ENCODE results near the gene TRIM29. TPM values are rescaled to one million over a fixed set of nuclear protein-coding genes. Genes with fewer than 3 reads are reported as not detected.

The TRIM29 gene
- total and polyA plus RNA-seq, 7 donors, result 0.33 to 8.5 (median 6.0) TPM

- no peaks in the 10 kb centered on the region for H3K36me3 ChIP-seq
- H3K27me3 ChIP-seq, result no peaks in the 10 kb centered on the region
- H3K4me3 ChIP-seq, result no peak overlapping the region
- no peak overlapping the region for H3K27ac ChIP-seq
- intact Hi-C loops (cut with DNase I), result no loop called here
- H3K9me3 ChIP-seq, result no peaks in the 10 kb centered on the region
- TF ChIP-seq CTCF (IDR thresholded peaks at IDR 0.05), result no peak
- no peak for DNase-seq
- WGBS, 2 donors, result 84 to 90% methylated on average over 4 of the region's 4 CpGs
- no peaks in the 10 kb centered on the region for H3K4me1 ChIP-seq
These were observed 18.8 kb downstream of the TRIM29 start for GRCh38 chr11:120119121-120119520.

GRCh38 chr11:120117991-120118390 is 19.9 kb downstream of the TRIM29 start:
- WGBS, 2 donors, result 63 to 73% methylated on average over 9 of the region's 9 CpGs
- Histone ChIP-seq H3K27ac (no peak overlapping the region), H3K4me3 (no peak overlapping the region), H3K4me1 (no peaks in the 10 kb centered on the region), H3K36me3 (no peaks in the 10 kb centered on the region), H3K27me3 (no peaks in the 10 kb centered on the region), H3K9me3 (no peaks in the 10 kb centered on the region)
- intact Hi-C loops (cut with DNase I), result no loop called here
- no peak for DNase-seq
- TF ChIP-seq CTCF (IDR thresholded peaks at IDR 0.05) (no peak), POLR2AphosphoS5 (IDR thresholded peaks at IDR 0.05) (no peak), EP300 (IDR thresholded peaks at IDR 0.05) (no peak)

GRCh38 chr11:120116966-120117365 is 20.9 kb downstream of the TRIM29 start:
- DNase-seq, result no peak
- intact Hi-C loops (cut with DNase I), result no loop called here
- Histone ChIP-seq H3K4me1 (no peaks in the 10 kb centered on the region), H3K4me3 (no peak overlapping the region), H3K27ac (no peak overlapping the region), H3K36me3 (no peaks in the 10 kb centered on the region), H3K9me3 (no peaks in the 10 kb centered on the region), H3K27me3 (no peaks in the 10 kb centered on the region)
- TF ChIP-seq POLR2A (IDR thresholded peaks at IDR 0.05), result no peak
- 84 to 89% methylated on average over 7 of the region's 7 CpGs for WGBS, 2 donors

DNA sequence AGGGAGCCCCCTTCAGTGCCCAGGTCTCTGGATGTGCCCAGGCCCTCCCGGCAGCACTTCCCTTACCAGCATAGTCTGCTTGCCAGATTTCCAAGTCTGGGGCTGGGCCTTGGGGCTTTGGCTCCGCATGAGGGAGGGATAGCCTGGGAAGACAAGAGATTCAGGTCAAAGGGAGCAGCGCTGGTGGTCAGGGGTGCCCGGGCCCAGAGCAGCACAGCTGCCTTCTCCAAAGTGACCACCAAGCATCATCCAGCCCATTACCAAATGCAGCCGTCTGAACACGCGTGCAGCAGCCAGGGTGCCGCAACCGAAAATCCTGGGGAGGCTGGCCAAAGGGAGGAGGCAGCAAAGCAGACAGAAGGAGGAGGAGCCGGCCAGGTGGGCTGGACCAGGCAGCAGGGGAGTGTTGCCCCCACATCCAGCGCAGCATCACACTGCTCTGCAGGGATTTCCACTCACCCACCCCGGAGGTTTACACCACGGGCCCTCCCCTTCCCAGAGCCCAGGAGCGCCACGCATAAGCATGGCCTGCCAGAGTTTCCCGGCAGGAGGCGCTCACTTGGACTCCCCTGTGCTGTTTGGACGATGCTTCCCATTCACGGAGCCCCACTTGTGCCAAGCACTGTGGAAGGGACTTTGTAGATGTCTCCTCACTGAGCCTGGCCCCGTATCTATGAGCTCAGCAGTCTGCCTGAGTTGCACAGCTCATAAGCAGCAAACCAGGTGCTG is 22.5 kb downstream of the TRIM29 start:
- Histone ChIP-seq H3K36me3 (no peaks in the 10 kb centered on the region), H3K9me3 (no peaks in the 10 kb centered on the region), H3K27me3 (no peaks in the 10 kb centered on the region), H3K4me3 (no peak overlapping the region), H3K27ac (no peak overlapping the region), H3K4me1 (no peaks in the 10 kb centered on the region)
- intact Hi-C loops (cut with DNase I), result no loop called here
- WGBS, 2 donors, result 72 to 85% methylated on average over 20 of the region's 20 CpGs
- no peak for DNase-seq
- TF ChIP-seq EP300 (IDR thresholded peaks at IDR 0.05), result no peak
- TF ChIP-seq POLR2A (IDR thresholded peaks at IDR 0.05), result no peak
- no peak for TF ChIP-seq CTCF (IDR thresholded peaks at IDR 0.05)
- TF ChIP-seq POLR2AphosphoS5 (IDR thresholded peaks at IDR 0.05), result no peak

DNA sequence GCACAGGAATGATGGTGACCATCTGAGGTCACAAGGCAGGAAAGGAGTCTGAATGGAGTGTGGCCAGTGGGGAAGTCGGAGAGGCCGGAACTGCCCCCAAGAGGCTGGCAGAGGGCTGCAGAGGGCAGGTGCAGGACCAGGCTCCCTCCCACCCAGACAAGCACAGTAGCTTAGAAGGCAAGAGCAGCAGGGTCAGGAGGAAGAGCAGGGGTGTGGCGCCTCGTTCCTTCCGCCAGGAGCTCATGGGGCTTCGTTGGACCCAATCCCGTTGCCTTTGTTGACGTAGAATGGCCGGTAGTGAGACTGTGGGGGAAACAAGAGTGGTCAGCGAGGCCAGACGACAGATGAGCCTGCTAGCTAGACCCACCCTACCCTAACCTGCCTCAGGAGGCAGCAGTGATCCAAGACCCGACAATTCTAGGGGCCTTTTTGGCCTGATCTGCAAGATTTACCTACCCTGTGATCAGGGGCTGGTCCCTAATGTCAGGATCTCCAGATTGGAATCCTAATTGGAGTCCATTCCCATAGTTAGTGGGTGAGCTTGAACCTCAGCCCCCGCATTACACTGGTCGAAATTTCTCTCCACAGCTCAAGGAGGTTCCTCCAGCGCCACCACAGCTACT is 25.6 kb downstream of the TRIM29 start:
- intact Hi-C loops (cut with DNase I), result no loop called here
- no peaks in the 10 kb centered on the region for H3K9me3 ChIP-seq
- H3K36me3 ChIP-seq, result no peaks in the 10 kb centered on the region
- no peak overlapping the region for H3K4me3 ChIP-seq
- no peak overlapping the region for H3K27ac ChIP-seq
- no peaks in the 10 kb centered on the region for H3K4me1 ChIP-seq
- DNase-seq, result no peak
- no peak for TF ChIP-seq POLR2AphosphoS5 (IDR thresholded peaks at IDR 0.05)
- TF ChIP-seq EP300 (IDR thresholded peaks at IDR 0.05), result no peak
- no peak for TF ChIP-seq CTCF (IDR thresholded peaks at IDR 0.05)
- TF ChIP-seq POLR2A (IDR thresholded peaks at IDR 0.05), result no peak
- 78 to 86% methylated on average over 15 of the region's 15 CpGs for WGBS, 2 donors
- peaks cover 0 to 4% (median 0%) of the 10 kb centered on the region in 3 donors for H3K27me3 ChIP-seq
